AG09309 (cell line): ENCODE data around the gene TOE1.
A peak's percentile ranks its signal among the peaks of the same experiment; 100 is the strongest.
"Not testable (repeated sequence)": the region's sequence is repeated elsewhere in the genome, so short reads cannot be mapped to it uniquely, and the experiment has no call there.

ENCODE experiments used
- DNase-seq: peaks from one replicate; pipeline ENCODE4 v3.0.0-alpha.2; 2010; ENCODE audit warnings: low read depth
- H3K4me3 ChIP-seq: 2 replicates; pipeline ENCODE4 v1.5.1; 2011; ENCODE audit warnings: mild to moderate bottlenecking, low read depth, low read length, moderate library complexity; ENCODE audit not compliant: control insufficient read depth
- CTCF ChIP-seq: IDR thresholded peaks from 2 replicates; pipeline ENCODE4 v1.5.1; 2011; ENCODE audit warnings: mild to moderate bottlenecking, low read depth, low read length, inconsistent platforms; ENCODE audit not compliant: insufficient read depth, control insufficient read depth; ENCODE audit errors: missing control alignments

TOE1 gene

GRCh38 chr1:45353685-45354084, 13.7 kb downstream of the TOE1 start:
- no peak for TF ChIP-seq CTCF
- DNase-seq, result no peak
- H3K4me3 ChIP-seq, result no peak overlapping the region

- H3K4me3 ChIP-seq, result no peak overlapping the region
- DNase-seq, result no peak
- no peak for TF ChIP-seq CTCF
These were observed 14.9 kb downstream of the TOE1 start for GRCh38 chr1:45354838-45355237.

- TF ChIP-seq CTCF, result no peak
- DNase-seq, result no peak
- H3K4me3 ChIP-seq, result no peak overlapping the region
These were observed 15.7 kb downstream of the TOE1 start for GRCh38 chr1:45355683-45356082.

- H3K4me3 ChIP-seq, result no peak overlapping the region
- DNase-seq, result no peak
- TF ChIP-seq CTCF, result no peak
These were observed 16.2 kb downstream of the TOE1 start for GRCh38 chr1:45356186-45356585.

GRCh38 chr1:45359882-45360513, 20.0 kb downstream of the TOE1 start:
- TF ChIP-seq CTCF, result peak; percentile 61
- DNase-seq, result peak; percentile 32
- no peak overlapping the region for H3K4me3 ChIP-seq

- H3K4me3 ChIP-seq, result not testable (repeated sequence)
- peak; percentile 57 for DNase-seq
These were observed 21.0 kb downstream of the TOE1 start for GRCh38 chr1:45360981-45361380.

GRCh38 chr1:45364294-45364693, 24.3 kb downstream of the TOE1 start:
- no peak for TF ChIP-seq CTCF
- no peak overlapping the region for H3K4me3 ChIP-seq
- no peak for DNase-seq
